Tibial nerve (tissue), 4 donors: ENCODE data around the gene TMEM266. TPM values are rescaled to one million over a fixed set of nuclear protein-coding genes. Genes with fewer than 3 reads are reported as not detected.

Source experiments
- DNase-seq, 2 donors: peaks; one replicate each; pipeline ENCODE4 v3.0.0-alpha.2; 2019; ENCODE audit warnings: low spot score in 2 of 2
- H3K27ac ChIP-seq, 4 donors: fragments of 200-600 bp; sonication (generic) in 3 of 4; one replicate each; pipeline ENCODE4 v1.5.1; 2017 to 2019; ENCODE audit warnings: mild to moderate bottlenecking in 1 of 4
- H3K27me3 ChIP-seq, 2 donors: fragments of 200-600 bp; sonication (generic) in 1 of 2; one replicate each; pipeline versions ENCODE4 v1.5.1 to v1.6.0; 2017 to 2019
- H3K36me3 ChIP-seq, 3 donors: fragments of 200-600 bp; sonication (generic); one replicate each; pipeline ENCODE4 v1.5.1; 2018 to 2019
- H3K4me1 ChIP-seq, 4 donors: fragments of 200-600 bp; sonication (generic) in 3 of 4; one replicate each; pipeline ENCODE4 v1.5.1; 2017 to 2019
- H3K4me3 ChIP-seq, 4 donors: fragments of 200-600 bp; sonication (generic) in 3 of 4; one replicate each; pipeline ENCODE4 v1.5.1; 2017 to 2019; ENCODE audit warnings: mild to moderate bottlenecking in 1 of 4, moderate library complexity in 1 of 4
- H3K9me3 ChIP-seq, 4 donors: fragments of 200-600 bp; sonication (generic) in 3 of 4; one replicate each; pipeline ENCODE4 v1.5.1; 2017 to 2019
- CTCF ChIP-seq, 5 experiments: fragments of 200-600 bp in 3 of 5; fragments of 450-650 bp in 2 of 5; sonication (generic) in 3 of 5; IDR thresholded peaks; one replicate each; pipeline ENCODE4 v1.5.1; 2016 to 2019; ENCODE audit warnings: antibody characterized with exemption in 5 of 5, mild to moderate bottlenecking in 3 of 5, moderate library complexity in 2 of 5
- EP300 ChIP-seq, 2 donors: sonication (generic); formaldehyde crosslinking; IDR thresholded peaks; one replicate each; pipeline ENCODE4 v1.6.1; 2017; ENCODE audit warnings: antibody characterized with exemption in 2 of 2, mild to moderate bottlenecking in 1 of 2
- POLR2A ChIP-seq, 2 donors: fragments of 450-650 bp; IDR thresholded peaks; one replicate each; pipeline ENCODE4 v1.6.1; 2017; ENCODE audit warnings: antibody characterized with exemption in 2 of 2, mild to moderate bottlenecking in 2 of 2, moderate library complexity in 2 of 2
- WGBS, 2 donors: methylation state at CpG; one replicate each; pipeline ENCODE4 v1.1.5; 2018; 5-methylcytosine and 5-hydroxymethylcytosine counted together
- total RNA-seq, 4 donors: library from RNA; depleted of rRNA; stranded (reverse); fragments of >200 nt; gene quantifications; one replicate each; pipeline ENCODE4 v1.1.0, GENCODE V29; 2016

The TMEM266 gene
- total RNA-seq, 4 donors from 2014 or later = 0.30 to 0.42 TPM; not detected in 2

- Histone ChIP-seq H3K27ac (no peak overlapping the region), H3K4me1 (peaks cover 0 to 25% (median 2%) of the 10 kb centered on the region in 4 donors), H3K27me3 (peaks cover 0 to 41% of the 10 kb centered on the region in 2 donors), H3K36me3 (no peaks in the 10 kb centered on the region), H3K9me3 (no peaks in the 10 kb centered on the region), H3K4me3 (peak overlapping the region; percentile 40 to 64 (median 46))
- DNase-seq = no peak
- TF ChIP-seq CTCF (IDR thresholded peaks at IDR 0.05) (peak in 1 of 5 experiments; percentile 4), POLR2A (IDR thresholded peaks at IDR 0.05) (no peak)
- WGBS, 2 donors = 9 to 10% methylated on average over 18 of the region's 18 CpGs
Measured at GRCh38 chr15:76058714-76059319, 968 bp upstream of the TMEM266 start.

DNA sequence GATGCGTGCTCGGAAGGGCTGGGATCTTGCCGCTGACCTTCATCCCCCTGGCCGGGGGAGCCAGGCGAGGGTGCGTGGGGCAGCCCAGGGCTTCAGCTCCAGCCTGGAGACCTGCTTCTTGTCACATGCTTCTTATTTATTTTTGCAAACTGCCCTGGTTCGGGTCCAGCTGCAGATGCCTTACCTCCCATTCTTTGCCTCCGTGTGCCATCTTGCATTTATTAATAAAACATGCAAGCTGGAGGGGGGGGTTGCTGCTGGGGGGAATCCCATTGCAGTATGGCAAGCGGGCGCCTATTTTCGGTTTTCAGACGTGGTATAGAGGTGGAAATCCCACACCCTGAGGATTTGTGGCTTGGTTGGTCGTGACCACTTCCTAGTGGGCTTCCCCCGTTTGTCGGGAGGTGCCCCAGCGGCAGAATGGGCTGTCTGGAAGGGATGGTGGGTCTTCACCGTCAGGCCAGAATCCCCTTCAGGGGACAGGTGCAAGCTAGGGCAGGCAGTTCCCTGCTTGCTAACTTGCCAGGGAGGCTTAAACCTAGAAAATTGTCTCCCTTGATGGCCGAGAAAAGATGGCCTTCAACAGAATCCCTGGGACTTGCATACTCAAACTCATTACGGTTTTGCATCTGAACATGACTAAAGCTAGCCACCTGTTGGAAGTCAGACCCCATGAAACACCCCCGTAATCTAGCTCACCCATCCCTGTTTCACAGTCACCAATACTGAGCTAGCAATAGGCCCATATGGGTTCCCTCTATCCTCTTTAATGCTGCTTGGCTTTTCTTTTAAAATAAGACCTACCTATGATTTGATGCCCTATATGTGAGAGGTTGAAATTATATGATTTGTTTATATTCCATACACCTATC lies 569 bp downstream of the TMEM266 start:
- H3K27ac ChIP-seq = no peak overlapping the region
- no peaks in the 10 kb centered on the region for H3K9me3 ChIP-seq
- peaks cover 0 to 37% of the 10 kb centered on the region in 2 donors for H3K27me3 ChIP-seq
- WGBS, 2 donors = 16 to 21% methylated on average over 20 of the region's 20 CpGs
- H3K4me3 ChIP-seq = peak overlapping the region; percentile 17 to 64 (median 30)
- H3K4me1 ChIP-seq = peaks cover 0 to 25% (median 2%) of the 10 kb centered on the region in 4 donors
- DNase-seq = no peak
- H3K36me3 ChIP-seq = no peaks in the 10 kb centered on the region
- TF ChIP-seq EP300 (IDR thresholded peaks at IDR 0.05) (no peak), POLR2A (IDR thresholded peaks at IDR 0.05) (no peak), CTCF (IDR thresholded peaks at IDR 0.05) (no peak)

- no peaks in the 10 kb centered on the region for H3K36me3 ChIP-seq
- peaks cover 0 to 25% (median 2%) of the 10 kb centered on the region in 4 donors for H3K4me1 ChIP-seq
- H3K27ac ChIP-seq = no peak overlapping the region
- WGBS, 2 donors = 68 to 75% methylated on average over 5 of the region's 5 CpGs
- H3K9me3 ChIP-seq = no peaks in the 10 kb centered on the region
- H3K4me3 ChIP-seq = no peak overlapping the region
- TF ChIP-seq CTCF (IDR thresholded peaks at IDR 0.05) (no peak), POLR2A (IDR thresholded peaks at IDR 0.05) (no peak), EP300 (IDR thresholded peaks at IDR 0.05) (no peak)
- peaks cover 0 to 41% of the 10 kb centered on the region in 2 donors for H3K27me3 ChIP-seq
- DNase-seq = no peak
Measured at GRCh38 chr15:76061700-76062099, 1.9 kb downstream of the TMEM266 start.

DNA sequence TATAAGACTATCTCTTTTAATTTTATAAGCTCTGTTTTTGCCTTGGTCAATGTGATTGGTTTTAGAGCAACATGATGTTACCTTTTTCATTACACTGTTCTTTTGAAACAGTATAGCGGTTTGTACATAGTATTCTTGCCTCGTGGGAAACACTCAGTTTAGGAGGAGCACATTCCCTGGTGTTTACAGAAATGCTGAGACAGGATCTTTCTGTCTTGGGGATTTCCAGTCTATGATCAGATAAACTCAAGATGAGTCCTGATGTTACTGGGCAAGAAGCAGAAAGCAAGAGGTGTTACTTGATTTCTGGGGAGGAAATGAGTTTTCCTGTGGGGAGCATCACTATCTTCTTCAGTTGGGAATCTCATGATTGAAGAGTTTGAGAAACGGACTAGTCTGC lies 2.5 kb downstream of the TMEM266 start:
- Histone ChIP-seq H3K4me3 (no peak overlapping the region), H3K9me3 (no peaks in the 10 kb centered on the region), H3K27ac (no peak overlapping the region), H3K36me3 (no peaks in the 10 kb centered on the region), H3K27me3 (peaks cover 0 to 45% of the 10 kb centered on the region in 2 donors), H3K4me1 (peaks cover 0 to 21% (median 2%) of the 10 kb centered on the region in 4 donors)
- TF ChIP-seq POLR2A (IDR thresholded peaks at IDR 0.05) = no peak
- TF ChIP-seq CTCF (IDR thresholded peaks at IDR 0.05) = no peak
- TF ChIP-seq EP300 (IDR thresholded peaks at IDR 0.05) = no peak
- DNase-seq = no peak
- 42 to 51% methylated on average over 3 of the region's 3 CpGs for WGBS, 2 donors

- Histone ChIP-seq H3K9me3 (no peaks in the 10 kb centered on the region), H3K27ac (no peak overlapping the region), H3K27me3 (peaks cover 0 to 37% of the 10 kb centered on the region in 2 donors), H3K36me3 (no peaks in the 10 kb centered on the region), H3K4me1 (peaks cover 0 to 9% (median 0%) of the 10 kb centered on the region in 4 donors), H3K4me3 (no peak overlapping the region)
- WGBS, 2 donors = 34 to 45% methylated on average over 3 of the region's 3 CpGs
- TF ChIP-seq CTCF (IDR thresholded peaks at IDR 0.05) (no peak), EP300 (IDR thresholded peaks at IDR 0.05) (no peak), POLR2A (IDR thresholded peaks at IDR 0.05) (no peak)
- no peak for DNase-seq
Measured at GRCh38 chr15:76064375-76064774, 4.6 kb downstream of the TMEM266 start.
